GM19025 (cell line): Measurements from ENCODE around the gene MEN1.
"Not testable (repeated sequence)": the region's sequence is repeated elsewhere in the genome, so short reads cannot be mapped to it uniquely, and the experiment has no call there.

Source experiments
- ATAC-seq: cut with Tn5 transposase; IDR thresholded peaks from one replicate; pipeline ENCODE4 v1.9.1; 2021; ENCODE audit warnings: mild to moderate bottlenecking, low read depth, moderate library complexity; ENCODE audit not compliant: unreplicated experiment

MEN1 gene

GRCh38 chr11:64834031-64834722, 23.8 kb upstream of the MEN1 start:
- no peak for ATAC-seq

GRCh38 chr11:64833509-64833908, 23.2 kb upstream of the MEN1 start:
- ATAC-seq: no peak

- ATAC-seq: no peak
Observed at GRCh38 chr11:64833198-64833502, 22.8 kb upstream of the MEN1 start.

GRCh38 chr11:64832467-64833197, 22.3 kb upstream of the MEN1 start:
- ATAC-seq: no peak

- no peak for ATAC-seq
Observed at GRCh38 chr11:64831411-64831891, 21.1 kb upstream of the MEN1 start.

GRCh38 chr11:64829536-64830251, 19.3 kb upstream of the MEN1 start:
- no peak for ATAC-seq

- no peak for ATAC-seq
Observed at GRCh38 chr11:64827451-64827839, 17.1 kb upstream of the MEN1 start.

GRCh38 chr11:64826578-64827450, 16.5 kb upstream of the MEN1 start:
- no peak for ATAC-seq

GRCh38 chr11:64826062-64826461, 15.7 kb upstream of the MEN1 start:
- no peak for ATAC-seq

- no peak for ATAC-seq
Observed at GRCh38 chr11:64823568-64824119, 13.3 kb upstream of the MEN1 start.

GRCh38 chr11:64817476-64817875, 7.1 kb upstream of the MEN1 start:
- no peak for ATAC-seq

- not testable (repeated sequence) for ATAC-seq
Observed at GRCh38 chr11:64815433-64815832, 5.1 kb upstream of the MEN1 start.

GRCh38 chr11:64814712-64815187, 4.4 kb upstream of the MEN1 start:
- no peak for ATAC-seq

- ATAC-seq: no peak
Observed at GRCh38 chr11:64813826-64814225, 3.5 kb upstream of the MEN1 start.

- no peak for ATAC-seq
Observed at GRCh38 chr11:64810891-64811272, 531 bp upstream of the MEN1 start.

- no peak for ATAC-seq
Observed at GRCh38 chr11:64809781-64810241, 540 bp downstream of the MEN1 start.

GRCh38 chr11:64805481-64805880, 4.9 kb downstream of the MEN1 start:
- ATAC-seq: no peak

GRCh38 chr11:64804346-64805210, 5.8 kb downstream of the MEN1 start:
- no peak for ATAC-seq

- no peak for ATAC-seq
Observed at GRCh38 chr11:64803846-64804345, 6.5 kb downstream of the MEN1 start.
